DND-41 (cell line): Measurements from ENCODE around the gene GABRA5.

Source experiments
- ATAC-seq: fragments of 200-7000 bp; cut with Tn5 transposase; 3 replicates; pipeline ENCODE4 v1.9.1; 2021; ENCODE audit warnings: low read depth; ENCODE audit not compliant: insufficient read depth
- DNase-seq: peaks from one replicate; pipeline ENCODE4 v3.0.0-alpha.2; 2020
- H2AFZ ChIP-seq: 2 replicates; pipeline ENCODE4 v1.6.0; 2012; ENCODE audit warnings: low read depth, low read length
- H3K27ac ChIP-seq: 2 replicates; pipeline ENCODE4 v1.5.1; 2012; ENCODE audit warnings: low read length, inconsistent platforms
- H3K27me3 ChIP-seq: fragments of 200-600 bp; sonication (generic); 2 replicates; pipeline ENCODE4 v1.6.0; 2012; ENCODE audit warnings: low read length, mild to moderate bottlenecking, inconsistent platforms; ENCODE audit not compliant: insufficient read depth, poor library complexity
- H3K36me3 ChIP-seq: 2 replicates; pipeline ENCODE4 v1.5.1; 2012; ENCODE audit warnings: low read length, inconsistent platforms; ENCODE audit not compliant: insufficient read depth
- H3K4me1 ChIP-seq: 2 replicates; pipeline ENCODE4 v1.5.1; 2012; ENCODE audit warnings: mild to moderate bottlenecking, low read length; ENCODE audit not compliant: insufficient read depth
- H3K4me2 ChIP-seq: 2 replicates; pipeline ENCODE4 v1.6.0; 2012; ENCODE audit warnings: mild to moderate bottlenecking, moderate library complexity, low read length, inconsistent platforms; ENCODE audit not compliant: insufficient read depth
- H3K4me3 ChIP-seq, 2 experiments: fragments of 200-600 bp in 1 of 2; shearing (Covaris generic) in 1 of 2; 2 replicates each; pipeline ENCODE4 v1.5.1; 2012 to 2016; ENCODE audit warnings: inconsistent platforms in 2 of 2, low read length in 2 of 2, mild to moderate bottlenecking in 2 of 2, low read depth in 1 of 2, moderate library complexity in 1 of 2
- H3K79me2 ChIP-seq: 2 replicates; pipeline ENCODE4 v1.6.0; 2012; ENCODE audit warnings: low read length, inconsistent platforms; ENCODE audit not compliant: insufficient read depth
- H3K9ac ChIP-seq: 2 replicates; pipeline ENCODE4 v1.6.0; 2012; ENCODE audit warnings: low read depth, mild to moderate bottlenecking, inconsistent platforms, low read length, moderate library complexity
- H3K9me3 ChIP-seq: 2 replicates; pipeline ENCODE4 v1.5.1; 2012; ENCODE audit warnings: low read length, moderate library complexity, mild to moderate bottlenecking, inconsistent platforms; ENCODE audit not compliant: insufficient read depth, severe bottlenecking
- H4K20me1 ChIP-seq: 2 replicates; pipeline ENCODE4 v1.6.0; 2012; ENCODE audit warnings: low read length; ENCODE audit not compliant: insufficient read depth
- CTCF ChIP-seq: IDR thresholded peaks from 2 replicates; pipeline ENCODE4 v1.5.1; 2012; ENCODE audit warnings: borderline replicate concordance, low read length, moderate library complexity, mild to moderate bottlenecking; ENCODE audit not compliant: poor library complexity, severe bottlenecking; ENCODE audit errors: extremely low read depth
- EZH2 ChIP-seq: IDR thresholded peaks from 3 replicates; pipeline ENCODE4 v1.6.1; 2012; ENCODE audit warnings: borderline replicate concordance, low read depth, mild to moderate bottlenecking, moderate library complexity, low read length, inconsistent platforms; ENCODE audit not compliant: severe bottlenecking

GABRA5 gene

GRCh38 chr15:26971271-26972018, 104.6 kb downstream of the GABRA5 start:
- Histone ChIP-seq H3K9ac (no peak overlapping the region), H3K4me2 (no peak overlapping the region), H3K4me3 (no peak overlapping the region), H3K27me3 (no peaks in the 10 kb centered on the region), H3K27ac (no peak overlapping the region), H2AFZ (no peak overlapping the region), H4K20me1 (no peaks in the 10 kb centered on the region), H3K4me1 (no peaks in the 10 kb centered on the region), H3K9me3 (no peaks in the 10 kb centered on the region), H3K79me2 (no peaks in the 10 kb centered on the region), H3K36me3 (no peaks in the 10 kb centered on the region)
- DNase-seq, result no peak
- TF ChIP-seq EZH2 (no peak), CTCF (no peak)
- ATAC-seq, result no peak

- Histone ChIP-seq H3K36me3 (no peaks in the 10 kb centered on the region), H3K4me3 (no peak overlapping the region), H4K20me1 (no peaks in the 10 kb centered on the region), H3K79me2 (no peaks in the 10 kb centered on the region), H3K9me3 (no peaks in the 10 kb centered on the region), H3K4me1 (no peaks in the 10 kb centered on the region), H3K27me3 (no peaks in the 10 kb centered on the region), H2AFZ (no peak overlapping the region), H3K9ac (no peak overlapping the region), H3K27ac (no peak overlapping the region), H3K4me2 (no peak overlapping the region)
- DNase-seq, result no peak
- no peak for ATAC-seq
- TF ChIP-seq EZH2 (no peak), CTCF (no peak)
Observed at GRCh38 chr15:26972636-26973035, 105.8 kb downstream of the GABRA5 start.

GRCh38 chr15:26974120-26974780, 107.4 kb downstream of the GABRA5 start:
- Histone ChIP-seq H3K9ac (no peak overlapping the region), H3K27ac (no peak overlapping the region), H3K79me2 (no peaks in the 10 kb centered on the region), H3K9me3 (no peaks in the 10 kb centered on the region), H3K36me3 (no peaks in the 10 kb centered on the region), H4K20me1 (no peaks in the 10 kb centered on the region), H3K27me3 (no peaks in the 10 kb centered on the region), H2AFZ (no peak overlapping the region), H3K4me1 (no peaks in the 10 kb centered on the region), H3K4me2 (no peak overlapping the region), H3K4me3 (no peak overlapping the region)
- no peak for TF ChIP-seq EZH2
- TF ChIP-seq CTCF, result peak; percentile 41
- ATAC-seq (no peak), DNase-seq (no peak)
